ENCODE results near the gene CITED4.

- no peak for TF ChIP-seq CTCF (IDR thresholded peaks at IDR 0.05)
- TF ChIP-seq POLR2A (IDR thresholded peaks at IDR 0.05): no peak
Measured at GRCh38 chr1:40901886-40902852, 40.0 kb upstream of the CITED4 start.

Data from testis (tissue), 2 donors.